ENCODE data around the gene C9orf85. TPM values are rescaled to one million over a fixed set of nuclear protein-coding genes. Genes with fewer than 3 reads are reported as not detected.
"Not testable (repeated sequence)": the region's sequence is repeated elsewhere in the genome, so short reads cannot be mapped to it uniquely, and the experiment has no call there.

Gene C9orf85
- total RNA-seq, 1 experiment from 2014 or later, result 9.8 TPM

- no peaks in the 10 kb centered on the region for H3K9me3 Mint-ChIP-seq (ENCODE audit: low read depth, unreplicated experiment)
- no peaks in the 10 kb centered on the region for H3K36me3 Mint-ChIP-seq (ENCODE audit: insufficient read depth, unreplicated experiment)
- H3K4me3 Mint-ChIP-seq (ENCODE audit: low read depth, unreplicated experiment), result no peak overlapping the region
- no peak for DNase-seq
- peaks cover 6% of the 10 kb centered on the region for H3K4me1 Mint-ChIP-seq (ENCODE audit: low read depth, unreplicated experiment)
- no peaks in the 10 kb centered on the region for H3K27me3 Mint-ChIP-seq (ENCODE audit: unreplicated experiment)
- CTCF ChIA-PET, result interaction anchor here (0.5 kb wide), 1 partner anchor 152 kb away, joined by 4 read pairs; no protein-coding TSS in a partner anchor
- BruUV-seq (replicated peaks), result no TSS peak
- TF ChIP-seq CTCF (IDR thresholded peaks at IDR 0.05; ENCODE audit: unreplicated experiment), result no peak
- H3K27ac Mint-ChIP-seq (ENCODE audit: unreplicated experiment), result no peak overlapping the region
- intact Hi-C loops (cut with micrococcal nuclease; ENCODE audit: unreplicated experiment), result no loop called here
Measured at GRCh38 chr9:71896761-71897160, 14.7 kb upstream of the C9orf85 start.

- H3K27ac Mint-ChIP-seq (ENCODE audit: unreplicated experiment), result no peak overlapping the region
- no peak for DNase-seq
- no peaks in the 10 kb centered on the region for H3K27me3 Mint-ChIP-seq (ENCODE audit: unreplicated experiment)
- no peaks in the 10 kb centered on the region for H3K9me3 Mint-ChIP-seq (ENCODE audit: low read depth, unreplicated experiment)
- no peak for TF ChIP-seq CTCF (IDR thresholded peaks at IDR 0.05; ENCODE audit: unreplicated experiment)
- no peak overlapping the region for H3K4me3 Mint-ChIP-seq (ENCODE audit: low read depth, unreplicated experiment)
- CTCF ChIA-PET, result no interaction called here
- intact Hi-C loops (cut with micrococcal nuclease; ENCODE audit: unreplicated experiment), result no loop called here
- no TSS peak for BruUV-seq (replicated peaks)
- H3K4me1 Mint-ChIP-seq (ENCODE audit: low read depth, unreplicated experiment), result peaks cover 14% of the 10 kb centered on the region
- no peaks in the 10 kb centered on the region for H3K36me3 Mint-ChIP-seq (ENCODE audit: insufficient read depth, unreplicated experiment)
Measured at GRCh38 chr9:71897577-71897976, 13.9 kb upstream of the C9orf85 start.

GRCh38 chr9:71898756-71899155, 12.7 kb upstream of the C9orf85 start:
- H3K36me3 Mint-ChIP-seq (ENCODE audit: insufficient read depth, unreplicated experiment); H3K4me3 Mint-ChIP-seq (ENCODE audit: low read depth, unreplicated experiment); BruUV-seq (replicated peaks); DNase-seq; H3K9me3 Mint-ChIP-seq (ENCODE audit: low read depth, unreplicated experiment); H3K27me3 Mint-ChIP-seq (ENCODE audit: unreplicated experiment); CTCF ChIA-PET; intact Hi-C loops (cut with micrococcal nuclease; ENCODE audit: unreplicated experiment); H3K27ac Mint-ChIP-seq (ENCODE audit: unreplicated experiment): not testable (repeated sequence)
- H3K4me1 Mint-ChIP-seq (ENCODE audit: low read depth, unreplicated experiment), result peaks cover 19% of the 10 kb centered on the region

- Mint-ChIP-seq H3K36me3 (ENCODE audit: insufficient read depth, unreplicated experiment) (peaks cover 5% of the 10 kb centered on the region), H3K27ac (ENCODE audit: unreplicated experiment) (peak overlapping the region; percentile 16), H3K4me3 (ENCODE audit: low read depth, unreplicated experiment) (no peak overlapping the region), H3K4me1 (ENCODE audit: low read depth, unreplicated experiment) (peaks cover 30% of the 10 kb centered on the region), H3K9me3 (ENCODE audit: low read depth, unreplicated experiment) (no peaks in the 10 kb centered on the region), H3K27me3 (ENCODE audit: unreplicated experiment) (no peaks in the 10 kb centered on the region)
- CTCF ChIA-PET, result no interaction called here
- TF ChIP-seq CTCF (IDR thresholded peaks at IDR 0.05; ENCODE audit: unreplicated experiment), result no peak
- DNase-seq, result no peak
- BruUV-seq (replicated peaks), result no TSS peak
- intact Hi-C loops (cut with micrococcal nuclease; ENCODE audit: unreplicated experiment), result no loop called here
Measured at GRCh38 chr9:71901695-71902597, 9.5 kb upstream of the C9orf85 start.

- TF ChIP-seq CTCF (IDR thresholded peaks at IDR 0.05; ENCODE audit: unreplicated experiment), result no peak
- peaks cover 5% of the 10 kb centered on the region for H3K36me3 Mint-ChIP-seq (ENCODE audit: insufficient read depth, unreplicated experiment)
- no peak overlapping the region for H3K27ac Mint-ChIP-seq (ENCODE audit: unreplicated experiment)
- no peaks in the 10 kb centered on the region for H3K9me3 Mint-ChIP-seq (ENCODE audit: low read depth, unreplicated experiment)
- intact Hi-C loops (cut with micrococcal nuclease; ENCODE audit: unreplicated experiment), result no loop called here
- CTCF ChIA-PET, result no interaction called here
- DNase-seq, result no peak
- no peak overlapping the region for H3K4me3 Mint-ChIP-seq (ENCODE audit: low read depth, unreplicated experiment)
- no peaks in the 10 kb centered on the region for H3K27me3 Mint-ChIP-seq (ENCODE audit: unreplicated experiment)
- BruUV-seq (replicated peaks), result no TSS peak
- peaks cover 30% of the 10 kb centered on the region for H3K4me1 Mint-ChIP-seq (ENCODE audit: low read depth, unreplicated experiment)
Measured at GRCh38 chr9:71904076-71904475, 7.4 kb upstream of the C9orf85 start.

All from Calu3 (cell line).